Testis (tissue), 2 donors: Measurements from ENCODE around the gene BCAR3.

Source experiments
- CTCF ChIP-seq, 3 experiments: fragments of 450-650 bp in 2 of 3; fragments of 200-600 bp in 1 of 3; sonication (generic) in 1 of 3; IDR thresholded peaks; one replicate each; pipeline ENCODE4 v1.5.1; 2016 to 2019; ENCODE audit warnings: antibody characterized with exemption in 3 of 3, mild to moderate bottlenecking in 2 of 3, moderate library complexity in 1 of 3
- POLR2A ChIP-seq: fragments of 450-650 bp; IDR thresholded peaks from one replicate; pipeline ENCODE4 v1.6.1; 2017; ENCODE audit warnings: antibody characterized with exemption, mild to moderate bottlenecking, moderate library complexity

- no peak for TF ChIP-seq CTCF (IDR thresholded peaks at IDR 0.05)
- no peak for TF ChIP-seq POLR2A
These were observed 13.9 kb upstream of the BCAR3 start for GRCh38 chr1:93695411-93696005.
